GM03348 (cell line): ENCODE measurements around the gene TEAD4.

Experiments
- DNase-seq: peaks from one replicate; pipeline ENCODE4 v3.0.0; 2012; ENCODE audit warnings: low spot score

The TEAD4 gene

DNA sequence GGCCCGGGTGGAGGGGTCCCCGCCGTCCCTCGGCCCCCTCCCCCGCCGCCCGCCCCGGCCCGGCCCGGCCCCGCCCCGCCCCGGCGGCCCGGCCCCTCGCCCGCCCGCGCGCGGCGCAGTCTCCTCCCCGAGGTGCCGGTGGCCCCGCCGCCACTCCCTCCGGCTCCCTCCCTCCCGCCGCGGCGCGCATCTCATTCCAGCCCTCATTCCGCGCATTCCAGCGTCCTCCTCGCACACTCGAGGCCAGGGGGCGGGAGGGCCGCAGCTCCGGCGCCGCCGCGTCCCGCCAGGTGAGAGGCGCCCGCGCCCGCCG, at the start of gene TEAD4:
TEAD4 (plus strand) TSS at position 206 of the 313 bp plus-strand sequence.
- DNase-seq: peak; percentile 97

DNA sequence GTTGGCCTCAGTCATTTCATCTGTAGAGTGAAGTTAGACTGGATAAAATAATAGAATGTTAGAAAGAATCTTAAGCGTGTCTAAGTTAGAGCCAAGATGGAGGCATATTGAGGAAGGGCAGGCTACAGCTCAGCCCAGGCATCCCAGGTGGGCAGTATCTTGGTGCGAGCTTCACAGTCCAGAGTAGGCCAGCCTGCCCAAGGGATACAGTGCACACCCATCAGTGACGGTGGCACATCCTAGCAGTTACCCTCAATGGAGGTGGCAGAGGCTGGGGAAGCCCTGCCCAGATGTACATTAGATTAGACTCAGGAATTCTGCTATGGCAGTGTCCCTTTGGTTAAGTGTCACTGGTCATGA, 47.0 kb upstream of the TEAD4 start:
- no peak for DNase-seq

GRCh38 chr12:2919249-2919648, 39.9 kb upstream of the TEAD4 start:
- DNase-seq: no peak

DNA sequence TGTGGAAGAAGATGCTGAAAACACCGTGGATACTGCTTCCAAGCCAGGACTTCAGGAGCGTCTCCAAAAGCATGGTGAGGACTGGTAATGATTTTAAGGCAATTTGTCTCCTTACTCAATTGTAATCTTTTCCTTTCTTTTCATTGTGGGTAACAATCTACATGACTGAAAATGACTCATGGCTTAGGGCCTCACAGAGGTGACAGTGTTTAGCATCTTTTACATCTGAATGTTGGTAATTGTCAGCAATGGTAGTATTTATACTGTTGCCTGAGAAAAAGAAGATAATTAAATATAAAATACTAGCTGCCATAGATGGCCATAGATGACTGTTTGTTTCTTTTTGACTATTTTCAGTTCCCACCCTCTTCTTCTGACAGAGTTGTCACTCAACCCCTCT, 36.9 kb upstream of the TEAD4 start:
- DNase-seq: no peak

DNA sequence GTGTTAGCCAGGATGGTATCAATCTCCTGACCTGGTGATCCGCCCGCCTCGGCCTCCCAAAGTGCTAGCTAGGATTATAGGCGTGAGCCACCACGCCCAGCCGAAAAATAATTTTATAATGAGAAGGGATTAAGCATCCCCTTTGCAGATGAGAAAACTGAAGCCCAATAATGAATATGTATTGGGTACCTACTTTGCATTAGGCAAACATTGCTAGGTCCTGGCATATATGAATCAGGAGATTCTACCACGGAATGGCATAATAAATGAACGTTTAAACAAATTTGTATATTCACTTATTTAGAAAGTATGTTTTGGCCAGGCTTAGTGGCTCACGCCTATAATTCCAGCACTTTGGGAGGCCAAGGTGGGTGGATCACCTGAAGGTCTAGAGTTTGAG, 36.1 kb upstream of the TEAD4 start:
- no peak for DNase-seq

DNA sequence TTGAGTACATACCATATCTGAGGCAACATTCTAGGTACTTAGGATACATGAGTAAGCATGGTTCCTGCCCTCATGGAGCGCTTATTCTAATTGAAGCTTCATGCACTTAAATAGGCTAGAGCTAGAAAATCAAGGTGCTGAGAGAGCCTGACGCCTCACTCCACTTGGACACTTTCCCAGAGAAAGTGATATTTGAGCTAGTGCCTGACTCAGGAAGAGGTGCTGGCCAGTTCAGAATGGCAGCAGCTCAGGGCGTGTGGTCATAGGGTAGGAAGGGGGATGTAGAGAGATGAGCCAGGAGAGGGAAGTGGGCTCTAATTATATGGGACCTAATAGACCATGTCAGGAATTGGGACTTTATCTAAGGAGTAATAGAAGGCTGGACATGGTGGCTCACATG, 35.2 kb upstream of the TEAD4 start:
- DNase-seq: no peak

- DNase-seq: no peak
These were observed 33.7 kb upstream of the TEAD4 start for GRCh38 chr12:2925322-2925995.

DNA sequence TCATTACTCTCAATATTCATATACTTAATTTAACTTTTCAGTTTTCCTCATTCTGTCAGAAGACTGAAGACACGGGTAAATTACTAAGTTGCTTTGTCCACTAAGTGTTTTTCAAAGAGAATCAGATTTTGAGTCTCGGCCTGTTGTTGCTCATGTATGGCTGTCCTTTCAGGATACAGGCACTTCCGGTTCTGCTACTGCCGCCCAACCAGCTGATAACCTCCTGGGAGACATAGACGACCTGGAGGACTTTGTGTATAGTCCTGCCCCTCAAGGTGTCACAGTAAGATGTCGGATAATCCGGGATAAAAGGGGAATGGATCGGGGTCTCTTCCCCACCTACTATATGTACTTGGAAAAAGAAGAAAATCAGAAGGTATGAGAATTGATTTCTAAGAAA, 28.3 kb upstream of the TEAD4 start:
- DNase-seq: no peak

- DNase-seq: no peak
These were observed 25.6 kb upstream of the TEAD4 start for GRCh38 chr12:2933586-2933985.

- DNase-seq: no peak
These were observed 24.8 kb upstream of the TEAD4 start for GRCh38 chr12:2934371-2934770.

DNA sequence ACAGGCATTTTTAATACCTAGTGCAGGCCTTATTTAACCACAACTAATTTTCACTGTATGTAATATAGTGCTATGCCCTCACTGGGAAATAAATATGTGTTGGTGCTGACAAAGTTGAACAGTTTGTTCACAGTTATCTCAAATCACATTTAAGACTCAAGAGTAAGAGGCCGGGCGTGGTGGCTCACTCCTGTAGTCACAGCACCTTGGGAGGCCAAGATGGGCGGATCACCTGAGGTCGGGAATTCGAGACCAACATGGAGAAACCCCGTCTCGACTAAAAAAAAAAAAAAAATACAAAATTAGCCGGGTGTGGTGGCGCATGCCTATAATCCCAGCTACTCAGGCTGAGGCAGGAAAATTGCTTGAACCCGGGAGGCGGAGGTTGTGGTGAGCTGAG, 22.9 kb upstream of the TEAD4 start:
- DNase-seq: no peak

GRCh38 chr12:2937500-2937899, 21.7 kb upstream of the TEAD4 start:
- DNase-seq: no peak

- DNase-seq: no peak
These were observed 20.0 kb upstream of the TEAD4 start for GRCh38 chr12:2939191-2939590.

- no peak for DNase-seq
These were observed 18.6 kb upstream of the TEAD4 start for GRCh38 chr12:2940564-2940963.

DNA sequence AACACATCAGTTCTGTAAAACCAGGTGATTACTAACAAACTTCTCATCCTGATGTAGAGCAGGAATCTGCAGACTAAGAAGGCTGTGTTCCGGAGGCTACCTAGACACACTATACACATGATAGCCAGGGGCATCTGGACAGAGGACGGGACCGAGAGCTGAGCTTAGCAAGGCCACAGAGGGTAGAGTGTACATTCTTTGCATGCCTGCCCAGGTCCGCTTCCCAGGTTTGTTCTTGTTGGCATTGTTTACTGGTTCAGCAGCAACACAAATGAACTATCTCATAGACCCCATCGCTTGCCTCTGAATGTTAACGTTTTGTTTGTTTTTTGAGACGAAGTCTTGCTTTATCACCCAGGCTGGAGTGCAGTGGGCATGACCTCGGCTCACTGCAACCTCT, 17.7 kb upstream of the TEAD4 start:
- DNase-seq: no peak

GRCh38 chr12:2944401-2945047, 14.7 kb upstream of the TEAD4 start:
- DNase-seq: peak; percentile 39

DNA sequence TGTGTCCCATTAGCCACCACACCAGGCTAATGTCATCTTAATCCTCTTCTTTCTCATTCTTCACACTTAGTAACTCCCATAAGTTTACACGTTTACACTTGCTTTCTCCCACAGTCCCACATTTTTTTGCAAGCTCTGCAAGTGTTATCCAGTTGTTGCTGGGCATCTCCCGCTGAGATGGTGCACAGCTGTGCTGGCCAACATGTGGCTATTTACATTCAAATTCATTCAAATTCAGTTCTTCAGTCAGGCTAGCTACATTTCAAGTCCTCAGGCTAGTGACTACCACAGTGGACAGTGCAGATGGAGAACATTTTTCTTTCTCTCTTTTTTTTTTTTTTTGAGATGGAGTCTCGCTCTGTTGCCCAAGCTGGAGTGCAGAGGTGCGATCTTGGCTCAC, 9.8 kb upstream of the TEAD4 start:
- DNase-seq: no peak

DNA sequence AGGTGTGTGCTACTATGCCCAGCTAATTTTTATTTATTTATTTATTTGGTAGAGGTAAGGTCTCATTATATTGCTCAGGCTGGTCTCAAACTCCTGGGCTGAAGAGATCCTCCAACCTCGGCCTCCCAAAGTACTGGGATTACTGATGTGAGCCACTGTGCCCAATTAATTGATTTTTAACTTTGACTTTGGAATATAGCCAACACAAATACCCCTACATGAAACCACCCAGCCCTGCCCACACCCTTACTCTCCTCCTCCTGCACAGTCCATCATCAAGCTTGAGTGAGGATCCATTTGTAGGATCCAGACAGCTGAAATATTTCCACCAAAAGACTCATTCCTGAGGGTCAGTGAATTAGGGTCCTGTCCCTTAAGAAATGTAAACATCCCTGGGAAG, 3.3 kb upstream of the TEAD4 start:
- no peak for DNase-seq

- no peak for DNase-seq
These were observed 1.3 kb upstream of the TEAD4 start for GRCh38 chr12:2957816-2958431.

GRCh38 chr12:2958432-2959191, 585 bp upstream of the TEAD4 start:
- DNase-seq: peak; percentile 97

DNA sequence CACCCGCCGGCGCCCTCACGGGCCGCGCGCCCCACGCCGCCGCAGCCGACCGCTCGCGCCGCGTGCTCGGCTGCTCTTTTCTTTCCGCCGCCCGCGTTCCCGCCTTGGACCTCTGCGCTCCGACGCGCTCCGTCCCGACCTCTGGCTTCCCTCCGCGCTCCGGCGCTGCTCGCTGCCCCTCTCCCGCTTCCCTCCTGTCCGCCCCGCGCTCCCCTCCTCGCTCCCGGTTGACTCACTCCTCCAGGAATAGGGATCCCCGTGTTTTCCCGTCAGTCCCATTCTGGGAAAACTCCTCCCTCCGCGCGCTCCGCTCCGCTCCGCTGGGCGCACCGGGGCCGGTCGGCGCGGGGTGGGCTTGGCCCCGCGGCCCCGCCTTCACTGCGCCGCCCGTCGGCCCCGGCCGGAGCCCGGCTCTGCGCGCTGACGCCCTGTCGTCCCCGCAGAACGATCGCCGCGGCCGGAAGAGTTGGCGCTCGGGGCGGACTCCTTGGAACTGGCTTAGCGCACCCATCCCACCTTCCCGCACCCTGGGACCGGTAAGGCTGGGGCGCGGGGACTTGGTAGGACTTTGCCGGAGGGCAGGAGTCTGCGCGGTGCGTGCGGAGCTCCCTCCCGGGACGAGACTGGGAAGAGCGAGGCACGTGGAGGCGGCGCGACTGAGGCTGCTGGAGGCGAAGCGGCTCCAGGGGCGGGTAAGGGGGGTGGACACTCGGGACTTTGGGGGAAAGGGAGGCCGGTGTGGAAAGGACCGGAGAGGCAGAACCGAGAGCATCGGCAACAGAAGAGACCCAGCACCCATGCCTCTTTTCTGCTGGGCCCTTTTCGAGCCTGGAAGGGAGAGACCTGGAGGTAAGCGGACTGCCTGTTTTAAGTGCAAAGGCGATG, 550 bp downstream of the TEAD4 start:
- DNase-seq: peak; percentile 87

DNA sequence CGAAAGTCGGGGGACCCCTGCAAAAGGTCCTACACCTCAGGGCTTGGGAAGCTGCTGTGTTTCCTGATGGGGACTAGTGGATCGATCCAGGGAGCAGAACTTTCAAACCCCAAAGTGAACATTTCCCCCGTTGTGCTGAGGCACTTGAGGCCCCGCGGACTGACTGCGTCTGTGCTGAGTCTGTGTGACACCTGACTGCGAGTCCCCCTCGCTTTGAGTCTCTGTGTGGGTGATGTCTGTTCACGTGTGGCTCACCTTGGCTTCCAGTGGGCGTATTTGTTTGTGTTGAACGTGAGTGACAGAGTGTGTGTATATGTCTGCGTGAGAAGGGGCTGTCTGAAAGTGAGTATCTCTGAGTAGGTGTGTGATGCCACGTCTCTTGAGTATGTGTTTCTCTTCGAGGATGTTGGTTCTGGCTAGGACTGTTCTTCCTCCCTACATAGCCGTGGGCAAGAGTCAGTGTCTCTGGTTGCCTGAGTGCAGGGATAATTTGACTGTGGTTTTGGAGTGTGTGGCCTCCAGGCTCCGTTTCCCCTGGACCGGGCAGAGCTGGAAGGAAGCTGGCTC, 1.3 kb downstream of the TEAD4 start:
- peak; percentile 51 for DNase-seq
